Choroid plexus epithelial cell (primary cell): ENCODE data around the gene RALGPS1.

Experiments used
- DNase-seq: peaks from one replicate; pipeline ENCODE4 v3.0.0-alpha.2; 2010; ENCODE audit warnings: low read depth
- H3K4me3 ChIP-seq: 2 replicates; pipeline ENCODE4 v1.5.1; 2011; ENCODE audit warnings: low read depth, mild to moderate bottlenecking, control low read depth, low read length, moderate library complexity
- CTCF ChIP-seq: conservative IDR thresholded peaks from 2 replicates; pipeline ENCODE4 v1.5.1; 2011; ENCODE audit warnings: low read depth, mild to moderate bottlenecking, control low read depth, inconsistent platforms, low read length, moderate library complexity

The RALGPS1 gene

GRCh38 chr9:127197861-127198430 lies 283.4 kb downstream of the RALGPS1 start:
- TF ChIP-seq CTCF: no peak
- H3K4me3 ChIP-seq: no peak overlapping the region
- peak; percentile 48 for DNase-seq

GRCh38 chr9:127198587-127198986 lies 284.0 kb downstream of the RALGPS1 start:
- TF ChIP-seq CTCF: no peak
- DNase-seq: no peak
- no peak overlapping the region for H3K4me3 ChIP-seq

GRCh38 chr9:127199001-127199791 lies 284.6 kb downstream of the RALGPS1 start:
- DNase-seq: peak; percentile 88
- peak; percentile 92 for TF ChIP-seq CTCF
- H3K4me3 ChIP-seq: no peak overlapping the region

- TF ChIP-seq CTCF: no peak
- no peak overlapping the region for H3K4me3 ChIP-seq
- DNase-seq: no peak
Observed at GRCh38 chr9:127200106-127200862, 285.7 kb downstream of the RALGPS1 start.

GRCh38 chr9:127201071-127201541 lies 286.5 kb downstream of the RALGPS1 start:
- H3K4me3 ChIP-seq: no peak overlapping the region
- no peak for DNase-seq
- TF ChIP-seq CTCF: no peak

- no peak for DNase-seq
- no peak overlapping the region for H3K4me3 ChIP-seq
- TF ChIP-seq CTCF: no peak
Observed at GRCh38 chr9:127201731-127202130, 287.1 kb downstream of the RALGPS1 start.
